Loucy (cell line): Measurements from ENCODE around the gene BRD9.
"Not testable (repeated sequence)": the region's sequence is repeated elsewhere in the genome, so short reads cannot be mapped to it uniquely, and the experiment has no call there.

Experiments used
- H2AFZ ChIP-seq: fragments of 200-600 bp; sonication (generic); 2 replicates; pipeline ENCODE4 v1.6.0; 2016; ENCODE audit warnings: antibody characterized with exemption, mild to moderate bottlenecking, low read length, moderate library complexity
- H3F3A ChIP-seq: fragments of 200-600 bp; 2 replicates; pipeline ENCODE4 v1.6.0; 2016; ENCODE audit warnings: antibody characterized with exemption, low read depth, mild to moderate bottlenecking
- H3K27me3 ChIP-seq: fragments of 200-600 bp; sonication (generic); 2 replicates; pipeline ENCODE4 v1.6.1; 2014; ENCODE audit warnings: low read length, mild to moderate bottlenecking; ENCODE audit not compliant: insufficient read depth, poor library complexity, severe bottlenecking
- H3K36me3 ChIP-seq: fragments of 200-600 bp; sonication (generic); 2 replicates; pipeline ENCODE4 v1.6.1; 2016; ENCODE audit warnings: low read length; ENCODE audit not compliant: insufficient read depth
- H3K4me1 ChIP-seq: fragments of 200-600 bp; sonication (generic); 2 replicates; pipeline ENCODE4 v1.5.1; 2014; ENCODE audit warnings: low read length, mild to moderate bottlenecking; ENCODE audit not compliant: insufficient read depth, poor library complexity, severe bottlenecking
- H3K4me2 ChIP-seq: fragments of 200-600 bp; sonication (generic); 2 replicates; pipeline ENCODE4 v1.6.0; 2014; ENCODE audit warnings: antibody characterized with exemption, low read length, low read depth, mild to moderate bottlenecking; ENCODE audit not compliant: poor library complexity, severe bottlenecking
- H3K4me3 ChIP-seq: fragments of 200-600 bp; sonication (generic); 2 replicates; pipeline ENCODE4 v1.5.1; 2014; ENCODE audit warnings: low read length, mild to moderate bottlenecking, mixed read lengths; ENCODE audit not compliant: poor library complexity, severe bottlenecking
- H3K79me2 ChIP-seq: fragments of 200-600 bp; sonication (generic); 2 replicates; pipeline ENCODE4 v1.6.1; 2014; ENCODE audit warnings: low read length; ENCODE audit not compliant: insufficient read depth
- H3K9ac ChIP-seq: fragments of 200-600 bp; sonication (generic); 2 replicates; pipeline ENCODE4 v1.6.0; 2014; ENCODE audit warnings: mild to moderate bottlenecking, low read depth, low read length, moderate library complexity; ENCODE audit not compliant: poor library complexity, severe bottlenecking
- H3K9me2 ChIP-seq: fragments of 200-600 bp; sonication (generic); replicated peaks from 2 replicates; pipeline ENCODE4 v1.6.1; 2016; ENCODE audit warnings: low read depth, low read length, mixed read lengths
- H3K9me3 ChIP-seq: fragments of 200-600 bp; sonication (generic); 2 replicates; pipeline ENCODE4 v1.6.1; 2014; ENCODE audit warnings: mild to moderate bottlenecking, antibody characterized with exemption, low read length, low read depth; ENCODE audit not compliant: insufficient read depth
- H4K20me1 ChIP-seq: fragments of 200-600 bp; sonication (generic); 2 replicates; pipeline ENCODE4 v1.6.0; 2014; ENCODE audit warnings: antibody characterized with exemption, low read length, mild to moderate bottlenecking; ENCODE audit not compliant: insufficient read depth, poor library complexity, severe bottlenecking

BRD9 gene

DNA sequence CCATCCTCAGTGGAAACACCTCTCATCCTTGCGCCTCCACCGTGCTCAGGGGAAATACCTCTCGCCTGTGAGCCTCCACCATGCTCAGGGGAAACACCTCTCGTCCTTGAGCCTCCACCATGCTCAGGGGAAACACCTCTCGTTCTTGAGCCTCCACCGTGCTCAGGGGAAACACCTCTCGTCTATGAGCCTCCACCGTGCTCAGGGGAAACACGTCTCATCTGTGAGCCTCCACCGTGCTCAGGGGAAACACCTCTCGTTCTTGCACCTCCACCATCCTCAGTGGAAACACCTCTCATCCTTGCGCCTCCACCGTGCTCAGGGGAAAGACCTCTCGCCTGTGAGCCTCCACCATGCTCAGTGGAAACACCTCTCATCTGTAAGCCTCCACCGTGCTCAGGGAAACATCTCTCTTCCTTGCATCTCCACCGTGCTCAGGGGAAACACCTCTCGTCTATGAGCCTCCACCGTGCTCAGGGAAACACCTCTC lies 46.0 kb downstream of the BRD9 start:
- not testable (repeated sequence) for H3K79me2 ChIP-seq, H3K4me1 ChIP-seq, H3K4me2 ChIP-seq, H3K9me2 ChIP-seq, H3K36me3 ChIP-seq, H3K9ac ChIP-seq, H3K27me3 ChIP-seq, H4K20me1 ChIP-seq, H3K9me3 ChIP-seq, H3F3A ChIP-seq, H2AFZ ChIP-seq, H3K4me3 ChIP-seq

DNA sequence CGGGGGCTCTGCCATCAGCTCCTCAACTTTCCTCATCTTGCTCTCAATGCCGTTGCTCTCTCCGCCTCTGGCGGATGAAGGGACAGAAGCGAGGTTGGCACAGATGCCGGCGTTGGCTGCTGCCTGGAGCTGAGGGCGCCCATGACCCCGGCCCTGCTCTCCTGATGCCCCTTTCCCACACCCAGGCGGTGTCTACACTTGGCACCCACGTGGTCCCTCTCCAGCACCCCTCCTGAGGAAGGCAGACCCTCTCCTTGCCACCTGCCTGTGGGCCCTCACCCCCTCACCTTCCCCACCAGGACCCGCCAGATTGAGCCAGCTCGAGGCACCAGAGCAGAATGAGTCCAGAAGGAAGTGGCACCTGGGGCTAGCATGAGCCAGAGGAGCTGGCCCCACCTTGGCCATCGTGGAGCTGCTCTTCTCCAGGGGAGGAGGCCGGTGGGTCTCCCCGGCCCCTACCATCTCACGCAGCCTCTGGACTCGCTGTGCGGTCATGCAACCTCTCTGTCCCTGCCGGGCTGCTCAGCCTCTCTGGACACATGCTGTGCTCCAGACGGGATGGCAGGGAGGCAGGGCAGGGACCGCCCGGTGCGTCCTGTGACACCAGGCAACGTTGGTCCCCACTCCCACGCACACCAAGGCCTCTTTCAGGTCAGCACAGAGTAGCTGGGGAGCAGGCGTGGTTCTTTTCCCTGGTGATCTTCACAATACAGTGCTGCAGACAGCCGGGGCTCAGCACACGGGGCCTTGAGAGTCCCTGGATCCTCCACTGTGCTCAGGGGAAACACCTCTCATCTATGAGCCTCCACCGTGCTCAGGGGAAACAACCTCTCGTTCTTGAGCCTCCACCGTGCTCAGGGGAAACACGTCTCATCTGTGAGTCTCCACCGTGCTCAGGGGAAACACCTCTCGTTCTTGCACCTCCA lies 46.7 kb downstream of the BRD9 start:
- not testable (repeated sequence) for H3K36me3 ChIP-seq, H3K79me2 ChIP-seq, H3F3A ChIP-seq, H3K4me2 ChIP-seq, H3K9me3 ChIP-seq, H3K9me2 ChIP-seq, H3K9ac ChIP-seq, H2AFZ ChIP-seq, H3K4me3 ChIP-seq, H3K4me1 ChIP-seq, H3K27me3 ChIP-seq, H4K20me1 ChIP-seq

DNA sequence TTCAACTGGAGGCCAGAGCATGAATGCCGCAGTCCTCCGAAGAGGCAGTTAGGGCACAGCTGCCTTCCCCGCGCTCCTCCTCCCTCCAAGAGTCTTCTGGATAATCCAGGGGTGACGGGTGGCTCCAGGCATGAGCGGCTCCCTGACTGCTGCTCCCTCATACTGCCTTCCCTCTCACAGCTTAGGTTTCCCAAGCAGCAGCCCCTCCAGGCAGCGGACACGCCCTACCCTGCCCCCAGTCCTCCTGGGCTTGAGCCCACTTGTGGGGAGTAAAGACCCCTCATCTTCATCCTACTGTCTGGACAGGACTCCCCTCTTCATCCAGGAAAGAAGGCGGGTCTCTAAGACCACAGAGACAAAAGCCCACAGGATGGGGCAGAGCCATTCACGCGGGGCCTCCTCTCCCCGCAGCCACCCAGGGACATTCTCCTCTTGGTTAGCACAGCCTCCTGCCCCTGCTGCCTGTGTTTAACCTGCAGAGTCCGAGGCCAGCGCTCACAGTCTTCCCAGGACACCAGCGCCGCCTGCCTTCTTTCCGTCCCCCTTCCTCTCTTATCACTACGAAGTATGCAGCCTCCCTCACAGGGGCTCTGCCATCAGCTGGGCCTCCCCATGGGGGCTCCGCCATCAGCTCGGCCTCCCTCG lies 47.4 kb downstream of the BRD9 start:
- not testable (repeated sequence) for H2AFZ ChIP-seq, H3K4me1 ChIP-seq, H3F3A ChIP-seq, H3K27me3 ChIP-seq, H3K36me3 ChIP-seq, H3K4me3 ChIP-seq, H3K9me3 ChIP-seq, H3K9me2 ChIP-seq, H4K20me1 ChIP-seq, H3K9ac ChIP-seq, H3K4me2 ChIP-seq, H3K79me2 ChIP-seq

DNA sequence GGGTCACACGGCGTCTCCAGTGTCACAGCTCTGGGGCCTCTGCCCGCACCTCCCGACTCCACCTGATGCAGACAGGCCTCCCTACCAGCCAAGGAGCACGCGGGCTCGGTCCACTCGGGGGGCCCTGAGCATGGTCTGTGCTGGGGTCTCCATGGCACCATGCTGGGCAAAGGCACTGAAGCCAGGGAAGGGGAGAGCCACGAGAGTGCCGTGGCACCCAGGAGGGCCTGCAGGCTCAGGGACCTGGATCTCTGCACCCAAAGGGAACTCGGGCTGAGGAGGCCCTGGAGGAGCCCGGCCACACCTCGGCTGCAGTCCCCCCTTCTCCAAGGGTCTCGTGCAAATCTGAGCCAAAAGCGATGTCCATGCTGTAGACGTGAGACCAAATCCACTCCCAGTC lies 48.2 kb downstream of the BRD9 start:
- H3K9ac ChIP-seq, H3K4me1 ChIP-seq, H3K9me2 ChIP-seq, H3K4me3 ChIP-seq, H3F3A ChIP-seq, H4K20me1 ChIP-seq, H3K4me2 ChIP-seq, H3K9me3 ChIP-seq, H3K27me3 ChIP-seq, H3K79me2 ChIP-seq, H3K36me3 ChIP-seq, H2AFZ ChIP-seq: not testable (repeated sequence)

DNA sequence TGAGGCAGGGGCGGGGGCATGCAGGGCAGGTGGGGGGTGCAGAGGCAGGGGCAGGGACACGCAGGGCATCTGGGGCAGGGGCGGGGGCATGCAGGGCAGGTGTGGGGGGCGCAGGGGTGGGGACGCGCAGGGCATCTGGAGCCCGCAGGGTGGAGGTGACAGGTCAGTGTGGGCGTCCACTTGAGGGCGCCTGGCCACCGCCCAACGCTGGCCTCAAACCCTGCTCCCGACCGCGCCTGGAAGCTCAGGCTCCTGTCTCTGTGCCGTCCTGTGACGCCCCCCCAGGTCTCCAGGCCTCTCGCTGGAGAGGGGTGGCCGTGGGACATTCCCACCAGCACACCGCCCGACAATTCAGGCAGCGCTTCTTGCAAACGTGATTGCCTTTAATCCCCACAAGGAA lies 48.7 kb downstream of the BRD9 start:
- not testable (repeated sequence) for H3K79me2 ChIP-seq, H3F3A ChIP-seq, H3K27me3 ChIP-seq, H2AFZ ChIP-seq, H3K9ac ChIP-seq, H3K9me2 ChIP-seq, H4K20me1 ChIP-seq, H3K9me3 ChIP-seq, H3K36me3 ChIP-seq, H3K4me2 ChIP-seq, H3K4me3 ChIP-seq, H3K4me1 ChIP-seq

DNA sequence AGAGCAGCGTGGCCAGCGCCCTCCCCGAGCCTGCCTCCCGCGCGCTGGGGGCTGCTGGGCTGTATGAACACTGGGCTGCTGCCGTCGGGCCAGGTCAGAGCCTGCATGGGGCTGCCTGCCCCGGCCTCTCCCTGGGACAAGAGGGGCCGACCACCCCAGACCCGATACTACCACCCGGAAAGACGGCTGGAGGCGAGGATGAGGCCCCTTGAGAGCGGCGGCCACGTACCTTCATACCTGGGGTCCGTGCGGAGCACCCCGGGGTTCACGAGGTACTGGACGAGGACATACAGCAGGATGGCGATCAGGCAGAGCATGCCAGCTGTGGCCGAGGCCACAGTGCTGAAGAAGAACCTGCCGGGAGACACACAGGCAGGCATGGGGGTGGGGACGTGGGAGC lies 49.2 kb downstream of the BRD9 start:
- not testable (repeated sequence) for H3K79me2 ChIP-seq, H3F3A ChIP-seq, H2AFZ ChIP-seq, H3K4me1 ChIP-seq, H3K9ac ChIP-seq, H3K9me2 ChIP-seq, H3K4me2 ChIP-seq, H3K4me3 ChIP-seq, H3K27me3 ChIP-seq, H3K9me3 ChIP-seq, H4K20me1 ChIP-seq, H3K36me3 ChIP-seq

DNA sequence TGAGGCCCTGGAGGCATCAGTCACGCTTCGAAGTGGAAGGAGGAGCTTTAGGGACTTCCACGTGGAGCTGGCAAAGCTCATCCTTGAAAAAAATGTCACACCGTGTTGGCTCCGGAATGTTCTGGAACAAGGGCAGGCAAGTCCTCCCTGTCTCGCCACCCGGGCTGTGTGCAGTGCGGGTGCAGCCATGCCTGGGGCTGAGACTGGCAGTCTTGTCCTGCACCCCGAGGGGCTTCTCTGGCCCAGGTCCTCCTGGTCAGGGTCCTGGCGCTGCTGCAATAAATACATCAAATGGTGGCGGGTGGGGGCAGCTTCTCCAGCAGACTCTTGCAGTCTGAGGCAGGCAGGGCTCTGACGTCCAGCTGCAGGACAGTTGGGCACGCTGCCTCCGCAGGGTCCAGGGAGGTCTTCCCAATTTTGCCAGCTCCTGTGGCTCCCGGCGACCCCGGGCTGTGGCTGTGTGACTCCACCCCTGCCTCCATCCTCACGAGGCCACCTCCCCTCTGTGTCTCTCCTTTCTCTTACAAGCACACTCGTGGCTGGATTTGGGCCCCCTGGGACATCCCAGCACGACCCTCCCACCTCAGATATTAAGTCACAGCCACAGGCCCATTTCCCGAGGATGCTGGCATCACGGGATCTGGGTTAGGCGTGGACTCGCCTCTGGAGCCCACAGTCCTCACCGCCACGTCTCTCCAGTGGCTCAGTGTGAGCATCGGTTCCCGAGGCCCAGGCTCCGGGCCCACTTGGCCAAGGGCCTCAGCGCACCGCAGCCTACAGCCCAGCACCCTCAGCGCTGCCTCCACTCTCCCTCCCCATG lies 50.0 kb downstream of the BRD9 start:
- not testable (repeated sequence) for H3F3A ChIP-seq, H3K4me1 ChIP-seq, H3K4me3 ChIP-seq, H3K27me3 ChIP-seq, H3K79me2 ChIP-seq, H3K9me3 ChIP-seq, H3K9me2 ChIP-seq, H2AFZ ChIP-seq, H4K20me1 ChIP-seq, H3K4me2 ChIP-seq, H3K9ac ChIP-seq, H3K36me3 ChIP-seq
